Stimulated activated CD4-positive, alpha-beta T cell treated with anti-CD3 and anti-CD28 coated beads, Interleukin-4, amount 100 ng/mL, for 4 hours (primary cell): ENCODE measurements around the gene ADAMTS4.
"Not testable (repeated sequence)": the region's sequence is repeated elsewhere in the genome, so short reads cannot be mapped to it uniquely, and the experiment has no call there.

ENCODE experiments used
- DNase-seq, 2 experiments: peaks; one replicate each; pipeline ENCODE4 v3.0.0-alpha.2; 2020

The ADAMTS4 gene, protein sequence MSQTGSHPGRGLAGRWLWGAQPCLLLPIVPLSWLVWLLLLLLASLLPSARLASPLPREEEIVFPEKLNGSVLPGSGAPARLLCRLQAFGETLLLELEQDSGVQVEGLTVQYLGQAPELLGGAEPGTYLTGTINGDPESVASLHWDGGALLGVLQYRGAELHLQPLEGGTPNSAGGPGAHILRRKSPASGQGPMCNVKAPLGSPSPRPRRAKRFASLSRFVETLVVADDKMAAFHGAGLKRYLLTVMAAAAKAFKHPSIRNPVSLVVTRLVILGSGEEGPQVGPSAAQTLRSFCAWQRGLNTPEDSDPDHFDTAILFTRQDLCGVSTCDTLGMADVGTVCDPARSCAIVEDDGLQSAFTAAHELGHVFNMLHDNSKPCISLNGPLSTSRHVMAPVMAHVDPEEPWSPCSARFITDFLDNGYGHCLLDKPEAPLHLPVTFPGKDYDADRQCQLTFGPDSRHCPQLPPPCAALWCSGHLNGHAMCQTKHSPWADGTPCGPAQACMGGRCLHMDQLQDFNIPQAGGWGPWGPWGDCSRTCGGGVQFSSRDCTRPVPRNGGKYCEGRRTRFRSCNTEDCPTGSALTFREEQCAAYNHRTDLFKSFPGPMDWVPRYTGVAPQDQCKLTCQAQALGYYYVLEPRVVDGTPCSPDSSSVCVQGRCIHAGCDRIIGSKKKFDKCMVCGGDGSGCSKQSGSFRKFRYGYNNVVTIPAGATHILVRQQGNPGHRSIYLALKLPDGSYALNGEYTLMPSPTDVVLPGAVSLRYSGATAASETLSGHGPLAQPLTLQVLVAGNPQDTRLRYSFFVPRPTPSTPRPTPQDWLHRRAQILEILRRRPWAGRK

DNA sequence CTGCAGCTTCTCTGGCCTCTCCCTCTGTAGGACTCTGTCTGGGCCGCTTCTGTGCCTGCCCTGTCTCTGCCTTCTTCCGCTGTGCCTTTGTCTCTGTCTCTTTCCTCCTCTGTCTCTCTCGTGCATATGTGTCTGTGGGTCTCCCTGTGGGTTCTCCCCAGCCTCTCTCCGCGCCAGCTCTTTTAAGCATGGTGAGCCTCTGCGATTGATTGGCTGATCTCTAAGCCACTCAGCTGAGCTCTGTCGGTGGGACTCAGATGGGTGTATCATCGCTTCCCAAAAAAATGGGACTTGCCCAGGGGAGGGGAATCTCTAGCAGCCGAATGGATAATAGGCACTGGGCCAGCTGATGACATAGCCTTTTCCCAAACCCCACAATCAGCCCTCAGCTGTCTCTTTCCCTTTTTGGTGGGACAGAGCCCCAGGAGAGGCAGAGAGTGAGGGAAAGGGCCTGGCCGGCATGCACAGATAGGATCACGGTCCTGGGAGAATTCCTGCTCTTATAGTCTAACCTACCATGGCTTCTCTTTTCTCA lies at the start of gene ADAMTS4:
ADAMTS4 (minus strand) TSS at position 158 of the 535 bp plus-strand sequence. CDS start 427 bp downstream, outside the sequence.
- no peak for DNase-seq

DNA sequence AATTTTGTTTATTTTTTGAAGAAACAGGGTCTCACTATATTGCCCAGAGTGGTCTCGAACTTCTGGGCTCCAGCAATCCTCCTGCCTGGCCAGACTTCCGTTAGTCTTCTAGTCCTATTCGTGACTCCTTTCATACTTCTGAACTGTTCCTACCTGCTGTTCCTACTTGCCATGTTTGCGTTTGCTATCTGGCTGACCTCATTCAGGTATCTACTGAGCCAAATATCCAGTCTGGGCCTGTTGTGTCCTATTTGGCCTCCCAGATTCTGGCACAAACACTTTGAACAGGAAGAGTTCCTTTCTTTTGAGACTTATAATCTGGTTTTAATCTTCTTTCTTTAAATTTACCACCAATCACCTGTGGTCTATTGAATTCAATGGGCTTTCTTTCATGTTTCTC lies 46.0 kb upstream of the ADAMTS4 start:
- DNase-seq: no peak

DNA sequence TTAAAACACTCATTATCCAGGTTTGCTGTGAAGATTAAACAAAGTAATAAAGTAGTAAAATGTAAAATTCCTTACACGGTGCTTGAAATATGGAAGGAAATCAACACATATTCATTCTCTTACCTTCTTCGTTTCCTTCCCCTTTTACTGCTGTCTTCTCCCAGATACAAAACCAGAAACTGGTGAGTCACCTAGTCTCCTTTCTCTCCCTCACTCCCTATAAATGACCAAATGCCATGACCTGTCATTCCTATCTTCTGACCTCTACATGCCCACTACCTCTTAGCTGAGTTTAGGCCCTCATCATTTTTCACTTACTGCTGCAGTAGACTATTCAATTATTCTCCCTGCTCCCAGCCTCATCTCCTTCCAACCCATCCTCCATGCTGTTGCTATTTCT lies 43.5 kb upstream of the ADAMTS4 start:
- no peak for DNase-seq

DNA sequence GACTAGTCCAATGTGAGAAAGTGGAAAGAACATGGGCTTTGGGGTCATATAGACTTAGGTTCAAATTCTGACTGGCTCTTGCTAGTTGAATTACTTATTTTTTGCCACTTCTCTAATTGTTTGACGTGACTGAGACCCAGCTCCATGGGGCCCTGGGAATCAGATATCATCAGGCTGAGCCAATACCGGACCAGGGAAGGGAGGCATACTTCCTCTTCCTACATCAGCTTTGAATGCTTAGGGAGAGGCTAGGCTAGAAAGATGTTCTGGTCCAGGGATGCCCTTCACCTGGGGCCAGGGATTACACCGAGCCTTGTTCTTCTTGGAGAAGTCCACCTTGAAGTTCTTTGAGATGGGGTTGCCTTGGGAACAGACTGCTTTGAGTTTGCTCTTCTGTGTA lies 42.8 kb upstream of the ADAMTS4 start:
- no peak for DNase-seq

DNA sequence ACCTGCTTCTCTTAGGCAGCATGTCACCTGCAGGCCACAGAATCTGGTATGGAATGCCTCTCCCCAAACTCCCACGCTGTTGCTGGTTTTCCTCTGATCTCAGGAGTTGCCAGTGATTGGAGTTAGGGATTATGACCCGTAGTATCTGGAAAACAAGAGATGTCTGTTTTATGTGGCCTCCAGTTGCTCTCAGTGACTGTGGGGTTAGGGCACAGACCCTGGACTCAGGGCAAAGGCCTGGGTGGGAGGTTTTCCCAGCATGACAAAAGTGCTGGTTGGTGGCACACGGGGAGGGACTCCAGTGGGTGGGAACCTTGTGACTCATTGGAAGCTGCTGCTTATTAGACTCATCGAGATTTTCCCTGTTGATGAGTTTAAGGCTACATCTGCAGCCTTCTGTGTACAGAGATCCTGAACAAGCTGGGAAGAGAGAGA lies 39.2 kb upstream of the ADAMTS4 start, which contains the start of gene NR1I3:
NR1I3 (minus strand) TSS at position 165 of the 435 bp plus-strand sequence. CDS start 1,638 bp downstream, outside the sequence.
- DNase-seq: no peak

DNA sequence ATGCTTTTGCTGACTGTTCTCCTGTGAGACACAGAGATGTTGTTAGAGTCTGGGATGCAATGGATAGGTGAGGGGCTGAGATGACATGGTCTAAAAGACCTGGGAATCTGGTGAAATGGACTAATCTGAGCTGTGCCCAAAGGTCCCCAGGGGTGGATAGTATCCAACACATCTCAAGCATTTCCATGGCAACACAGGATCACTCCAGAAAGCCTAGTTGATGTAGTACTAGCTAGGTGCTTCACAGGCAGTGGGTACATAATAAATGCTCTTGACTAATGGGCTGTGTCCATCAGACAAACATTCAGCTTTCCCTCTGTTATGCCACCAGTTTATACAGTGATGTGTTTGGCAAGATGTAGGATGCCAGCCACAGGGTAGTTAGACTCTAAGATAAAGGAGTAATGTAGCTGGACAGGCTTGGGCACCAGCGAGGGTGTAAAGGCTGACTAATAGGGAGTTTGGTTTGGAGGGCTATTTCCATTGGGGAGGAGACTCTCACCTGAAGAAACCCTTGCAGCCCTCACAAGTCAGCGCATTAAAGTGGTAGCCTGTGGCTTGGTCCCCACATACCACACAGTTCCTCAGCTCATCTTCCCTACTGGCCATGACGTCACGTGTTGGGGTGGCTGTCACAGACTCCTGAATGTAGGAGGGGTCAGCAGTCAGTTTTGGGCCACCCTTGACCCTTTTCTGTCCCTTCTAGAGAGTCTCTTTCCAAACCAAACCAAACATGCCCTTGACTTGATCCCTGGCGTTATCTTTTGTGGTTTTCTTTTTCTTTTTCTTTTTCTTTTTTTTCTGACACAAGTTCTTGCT lies 37.3 kb upstream of the ADAMTS4 start:
- DNase-seq: no peak

DNA sequence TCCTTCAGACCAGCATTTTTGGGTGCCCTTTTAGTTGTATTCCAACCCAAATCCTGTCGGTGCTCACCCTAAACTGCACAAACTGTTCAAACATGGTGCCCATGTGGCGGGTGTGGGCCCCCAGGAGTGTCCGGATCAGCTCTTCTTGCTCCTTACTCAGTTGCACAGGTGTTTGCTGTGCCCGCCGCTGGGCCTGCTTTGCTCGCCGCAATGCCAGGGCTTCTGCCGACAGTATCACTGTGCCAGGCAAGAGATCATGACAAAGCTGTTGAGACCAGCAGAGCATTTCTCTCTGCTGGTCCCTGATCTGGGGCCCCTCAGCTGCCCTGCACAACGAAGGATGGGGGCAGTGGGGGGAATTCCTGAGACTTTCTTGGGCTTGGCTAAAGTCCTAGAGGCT lies 34.2 kb upstream of the ADAMTS4 start:
- no peak for DNase-seq

DNA sequence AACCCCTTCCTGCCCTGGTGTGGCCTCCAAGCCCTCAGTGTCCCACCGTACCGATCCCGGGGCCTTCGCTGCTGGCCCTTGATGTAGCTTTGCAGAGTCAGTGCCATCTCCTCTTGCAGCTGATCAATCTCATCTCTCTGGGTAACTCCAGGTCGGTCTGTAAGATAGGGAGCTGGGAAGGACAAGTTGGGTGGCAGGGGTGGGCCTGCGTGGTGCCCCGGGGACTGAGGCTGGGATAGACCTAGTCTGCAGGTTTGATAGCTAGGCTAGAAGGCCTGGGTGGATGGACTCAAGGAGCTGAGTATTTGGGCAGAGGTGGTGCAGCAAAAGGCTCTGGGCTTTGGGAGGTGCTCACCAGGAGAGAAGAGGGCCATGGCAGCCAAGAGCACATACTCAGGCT lies 31.9 kb upstream of the ADAMTS4 start:
- no peak for DNase-seq

DNA sequence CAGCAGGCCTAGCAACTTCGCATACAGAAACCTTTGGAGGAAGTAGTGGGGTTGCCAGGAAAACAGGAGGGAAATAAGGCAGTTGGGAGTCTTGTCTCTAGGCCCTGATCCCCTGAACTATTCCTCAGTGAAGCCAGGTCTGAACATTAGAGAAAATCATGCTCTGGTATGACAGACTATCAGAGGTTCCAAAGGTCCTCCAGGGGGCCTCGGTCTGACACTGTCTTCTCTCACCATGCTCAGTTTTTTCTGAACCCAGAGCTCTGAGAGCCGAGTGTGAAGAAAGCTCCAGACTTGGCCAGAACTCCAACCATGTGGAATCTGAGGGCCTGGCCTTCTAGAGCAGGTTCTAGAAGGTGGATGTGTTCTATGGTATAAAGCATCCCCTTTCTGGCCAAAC lies 31.0 kb upstream of the ADAMTS4 start:
- DNase-seq: no peak

DNA sequence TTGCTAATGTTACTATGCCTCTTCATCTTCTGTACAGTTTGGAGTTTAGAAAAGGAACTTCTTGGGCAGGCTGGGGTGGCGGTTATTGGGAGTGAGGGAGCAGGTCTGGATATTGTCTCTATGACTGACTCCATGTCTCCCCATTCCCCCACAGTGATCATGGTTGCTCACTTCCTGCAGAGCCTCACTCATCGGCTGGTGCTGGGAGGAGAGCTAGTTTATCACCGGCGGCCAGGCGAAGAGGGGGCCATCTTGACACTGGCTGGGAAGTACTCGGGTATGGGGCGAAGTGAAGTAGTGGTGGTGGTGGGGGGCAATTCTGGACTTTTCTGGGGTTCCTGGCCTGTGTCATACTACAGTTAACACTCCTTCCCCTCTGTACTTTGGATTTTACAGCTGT lies 29.2 kb upstream of the ADAMTS4 start:
- DNase-seq: no peak

DNA sequence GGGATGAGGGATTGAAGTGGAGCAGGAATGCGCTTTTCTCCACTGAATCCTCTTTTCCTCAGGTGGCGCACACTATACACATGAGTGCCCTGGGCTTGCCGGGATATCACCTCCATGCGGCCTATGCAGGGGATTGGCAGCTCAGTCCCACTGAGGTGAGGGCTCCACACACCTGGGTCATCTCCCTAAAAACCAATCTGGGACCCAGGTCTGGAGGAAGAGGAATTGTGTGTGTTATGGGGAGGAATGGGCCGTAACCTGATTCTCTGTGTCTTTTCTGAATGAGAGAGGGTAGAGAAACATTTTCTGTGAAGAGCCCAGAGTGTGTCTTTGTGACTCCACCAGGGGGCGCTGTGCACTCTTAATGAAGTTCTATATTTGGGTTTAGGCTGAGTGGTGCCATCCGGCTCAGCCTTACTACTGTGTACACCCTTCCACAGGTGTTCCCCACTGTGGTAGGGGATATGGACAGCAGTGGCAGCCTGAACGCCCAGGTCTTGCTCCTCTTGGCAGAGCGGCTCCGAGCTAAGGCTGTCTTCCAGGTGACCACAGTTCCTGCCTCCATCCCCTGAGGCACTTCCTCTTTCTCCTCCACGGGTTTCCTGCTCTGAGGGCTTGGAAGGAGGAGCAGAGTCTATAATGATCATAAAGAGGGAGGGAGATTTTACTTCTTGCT lies 28.5 kb upstream of the ADAMTS4 start:
- peak; percentile 80 to 88 for DNase-seq

DNA sequence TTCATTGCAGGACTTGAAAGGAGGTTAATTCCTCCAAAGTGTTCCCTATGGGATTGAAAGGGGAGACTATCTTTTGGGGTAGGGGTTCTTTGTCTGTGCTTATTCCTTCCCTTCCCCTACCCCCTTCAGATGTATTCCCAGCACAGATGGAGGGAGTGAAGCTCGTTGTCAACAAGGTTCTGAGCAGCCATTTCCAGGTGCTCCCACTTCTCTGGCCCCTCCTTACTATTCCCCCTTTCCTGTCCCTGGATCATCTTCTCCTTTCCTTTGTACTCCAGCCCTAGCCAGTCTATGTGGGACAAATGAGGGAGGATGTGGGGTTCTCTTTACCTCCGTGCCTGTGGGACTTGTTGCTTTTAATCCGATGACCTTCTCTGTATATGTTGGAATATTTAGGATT lies 27.9 kb upstream of the ADAMTS4 start:
- no peak for DNase-seq

DNA sequence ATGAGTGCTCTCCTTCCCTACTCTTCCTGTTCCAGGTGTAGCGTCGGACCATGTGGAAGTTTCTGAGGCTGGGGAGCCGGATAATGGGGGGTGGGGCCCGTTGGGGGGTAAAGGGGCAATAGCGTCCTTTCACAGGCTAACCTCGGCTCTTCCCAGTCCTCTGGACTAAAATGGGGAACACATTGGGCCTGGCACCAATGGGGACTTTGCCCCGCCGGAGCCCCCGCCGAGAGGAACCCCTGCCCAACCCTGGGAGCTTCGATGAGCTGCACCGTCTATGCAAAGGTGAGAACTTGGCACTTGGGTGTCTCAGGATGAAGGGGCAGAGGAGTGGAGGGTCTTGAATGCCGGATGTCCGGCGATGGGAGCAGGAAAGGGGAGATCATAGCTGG lies 27.5 kb upstream of the ADAMTS4 start:
- DNase-seq: no peak

DNA sequence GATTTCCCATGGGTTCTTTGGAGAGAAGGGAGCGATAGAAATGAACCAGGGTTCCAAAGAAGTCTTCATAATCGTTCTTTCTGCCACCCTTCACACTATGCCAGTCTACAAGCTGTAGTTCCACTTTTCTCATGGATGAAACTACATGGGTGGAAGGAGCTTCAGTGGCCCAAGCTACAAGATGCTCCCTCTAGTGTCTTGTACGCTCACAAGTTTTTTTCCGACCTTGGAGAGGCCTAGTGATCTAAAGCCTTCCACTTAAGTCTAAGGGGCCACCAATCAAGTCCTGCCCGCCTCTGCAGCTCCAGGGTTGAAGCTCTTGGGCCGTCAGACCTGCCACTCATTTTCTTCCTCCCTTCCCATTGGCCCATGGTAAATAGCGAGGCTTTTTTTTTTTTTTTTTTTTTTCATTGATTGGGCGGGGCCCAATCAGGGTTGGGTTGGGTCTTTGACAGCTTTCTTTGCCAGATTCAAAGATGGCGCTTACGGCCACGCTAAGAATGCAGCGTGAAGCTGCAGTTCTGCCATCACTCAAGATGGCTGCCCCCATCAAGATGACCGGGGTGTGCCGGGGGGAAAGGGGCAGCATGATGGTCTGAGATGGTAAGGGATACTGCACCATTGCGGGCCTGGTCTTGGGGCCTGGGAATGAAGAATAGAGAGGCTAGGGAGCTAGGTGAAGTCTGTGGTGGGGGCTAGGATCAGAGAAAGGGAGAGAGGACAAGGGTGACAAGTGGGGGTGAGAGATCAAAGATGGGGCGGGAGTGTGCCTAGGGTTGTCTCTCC lies 26.9 kb upstream of the ADAMTS4 start, which contains the start of gene TOMM40L:
TOMM40L (plus strand) TSS at position 527 of the 786 bp plus-strand sequence. CDS start 430 bp downstream, outside the sequence.
- peak; percentile 75 to 93 for DNase-seq

DNA sequence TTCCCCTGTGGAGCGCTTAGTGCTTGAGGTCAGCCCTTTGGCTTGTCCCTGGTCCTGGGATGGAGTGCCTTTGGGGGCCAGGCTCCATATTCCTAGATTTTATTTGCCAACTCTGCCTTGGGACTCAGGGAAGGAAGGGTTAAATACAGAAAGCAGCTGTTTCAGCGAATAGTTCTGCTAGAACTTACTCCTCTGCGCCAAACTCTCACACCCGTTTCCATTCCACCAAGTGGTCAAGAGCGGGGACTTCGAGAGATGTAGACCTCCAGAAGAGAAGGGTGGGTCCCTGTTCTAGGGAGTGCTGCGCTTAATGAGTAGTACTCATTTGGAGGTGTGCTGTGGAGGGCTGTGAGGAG lies 26.3 kb upstream of the ADAMTS4 start:
- DNase-seq: no peak

DNA sequence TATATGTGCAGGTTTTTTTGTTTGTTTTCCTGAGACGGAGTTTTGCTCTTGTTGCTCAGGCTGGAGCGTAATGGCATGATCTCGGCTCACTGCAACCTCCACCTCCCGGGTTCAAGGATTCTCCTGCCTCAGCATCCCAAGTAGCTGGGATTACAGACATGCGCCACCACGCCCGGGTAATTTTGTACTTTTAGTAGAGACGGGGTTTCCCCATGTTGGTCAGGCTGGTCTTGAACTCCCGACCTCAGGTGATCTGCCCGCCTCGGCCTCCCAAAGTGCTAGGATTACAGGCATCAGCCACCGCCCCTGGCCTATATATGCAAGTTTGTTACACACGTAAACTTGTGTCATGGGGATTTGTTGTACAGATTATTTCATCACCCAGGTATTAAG lies 25.8 kb upstream of the ADAMTS4 start:
- DNase-seq: not testable (repeated sequence)

DNA sequence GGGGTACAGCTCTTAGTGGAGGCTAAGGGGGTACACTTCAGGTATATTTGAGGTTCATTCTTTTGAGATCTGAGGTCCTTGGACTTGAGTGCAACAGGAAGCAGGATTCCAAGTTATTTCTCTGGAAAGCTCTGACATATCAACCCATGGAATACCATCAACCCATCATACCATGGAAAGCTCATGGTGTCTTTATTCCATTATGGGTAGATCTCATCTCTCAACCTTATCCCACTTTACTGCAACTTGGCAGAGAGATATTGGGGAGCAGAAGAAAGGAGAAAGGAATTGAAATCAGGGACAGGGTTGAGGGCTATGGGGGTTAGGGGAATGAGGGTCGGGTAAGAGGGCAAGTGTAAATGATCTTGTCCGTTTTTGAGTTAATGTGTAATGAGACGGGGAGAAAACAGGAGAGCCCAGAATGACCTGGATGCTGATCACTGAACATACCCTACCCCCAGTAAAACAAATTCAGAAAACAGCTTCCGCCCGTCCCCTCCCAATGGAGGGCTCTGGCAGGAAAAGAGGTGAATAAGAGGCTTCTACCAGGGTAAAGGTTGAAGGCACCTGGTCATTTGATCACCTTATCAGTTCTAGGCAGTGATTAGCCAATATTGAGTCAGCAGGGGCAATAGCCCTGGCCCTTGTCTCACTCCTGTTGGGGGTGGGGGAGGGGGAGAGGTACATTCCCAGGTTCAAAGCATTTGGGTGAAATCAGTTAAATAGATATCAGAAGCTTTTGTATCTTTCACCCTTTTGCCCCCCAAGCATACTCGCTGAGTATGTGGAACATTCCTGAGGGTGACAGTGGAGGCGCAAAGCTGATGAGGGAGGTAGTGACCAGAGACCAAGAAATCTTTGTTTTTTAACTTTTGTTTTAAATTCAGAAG lies 25.2 kb upstream of the ADAMTS4 start:
- no peak for DNase-seq

DNA sequence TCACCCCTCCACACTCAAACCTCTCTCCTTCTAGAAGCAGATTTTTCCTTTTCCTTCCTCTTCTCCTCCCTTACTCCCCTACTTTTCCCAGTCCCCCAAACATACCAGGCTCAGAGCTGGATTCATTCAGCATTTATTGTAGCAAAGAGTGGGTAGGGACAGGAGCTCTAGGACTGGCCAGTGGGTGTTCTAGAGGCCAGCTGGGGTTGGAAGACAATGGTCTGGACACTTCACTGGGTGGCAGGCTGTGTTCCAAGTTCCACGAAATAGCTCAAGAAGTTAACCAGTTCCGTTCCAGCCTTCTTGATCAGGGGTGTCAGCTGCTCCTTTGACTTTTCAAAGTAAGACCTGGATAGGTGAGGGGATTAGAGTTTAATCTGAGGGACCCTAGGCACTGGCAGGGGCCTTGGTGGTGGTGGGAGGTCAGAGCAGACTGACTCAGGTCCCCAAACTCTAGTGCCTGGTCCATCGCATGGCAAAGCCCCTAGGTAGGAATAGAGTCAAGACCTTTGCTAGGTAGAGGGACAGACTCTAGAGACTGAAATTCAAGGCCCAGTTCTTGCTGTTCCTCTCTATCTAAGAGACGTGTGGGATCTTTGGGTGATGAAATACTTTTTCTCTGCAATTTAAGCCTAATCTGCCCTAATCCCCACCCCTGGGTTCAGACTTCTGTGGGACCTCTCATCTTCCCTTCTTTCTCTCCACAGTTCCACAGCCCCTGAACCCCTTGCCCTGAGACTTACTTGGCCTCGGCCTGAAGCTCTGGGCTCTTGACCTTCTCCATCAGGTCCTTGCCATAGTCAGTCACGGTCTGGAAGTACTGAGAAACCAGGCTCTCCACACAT lies 23.5 kb upstream of the ADAMTS4 start:
- no peak for DNase-seq

DNA sequence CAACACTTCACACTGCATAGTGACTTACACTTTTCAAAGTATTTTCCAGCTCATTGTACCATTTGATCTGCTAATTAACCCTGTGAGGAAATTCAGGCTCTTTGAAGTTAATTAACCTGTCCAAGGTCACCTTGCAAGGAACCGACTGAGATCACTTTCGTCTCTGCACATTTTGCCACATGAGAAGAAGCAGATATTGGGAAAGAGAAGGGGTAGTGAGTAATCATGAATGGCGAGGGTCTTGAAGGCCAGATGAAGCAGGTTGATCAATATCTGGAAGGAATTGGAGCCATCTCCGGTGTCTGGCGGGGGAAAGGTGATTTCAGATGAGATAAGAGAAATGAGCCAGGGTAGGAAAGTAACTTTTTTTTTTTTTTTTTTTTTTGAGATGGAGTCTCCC lies 21.1 kb upstream of the ADAMTS4 start:
- no peak for DNase-seq
